Stimulated activated CD4-positive, alpha-beta T cell treated with anti-CD3 and anti-CD28 coated beads, Interleukin-12 subunit alpha, Interleukin-12 subunit beta, amount 100 ng/mL, for 48 hours (primary cell): ENCODE data around the gene TOMM40.
"Not testable (repeated sequence)": the region's sequence is repeated elsewhere in the genome, so short reads cannot be mapped to it uniquely, and the experiment has no call there.

Experiments used
- DNase-seq, 3 donors: peaks; one replicate each; pipeline ENCODE4 v3.0.0-alpha.2; 2020; ENCODE audit warnings: low read depth in 2 of 3, low spot score in 1 of 3

TOMM40 gene

DNA sequence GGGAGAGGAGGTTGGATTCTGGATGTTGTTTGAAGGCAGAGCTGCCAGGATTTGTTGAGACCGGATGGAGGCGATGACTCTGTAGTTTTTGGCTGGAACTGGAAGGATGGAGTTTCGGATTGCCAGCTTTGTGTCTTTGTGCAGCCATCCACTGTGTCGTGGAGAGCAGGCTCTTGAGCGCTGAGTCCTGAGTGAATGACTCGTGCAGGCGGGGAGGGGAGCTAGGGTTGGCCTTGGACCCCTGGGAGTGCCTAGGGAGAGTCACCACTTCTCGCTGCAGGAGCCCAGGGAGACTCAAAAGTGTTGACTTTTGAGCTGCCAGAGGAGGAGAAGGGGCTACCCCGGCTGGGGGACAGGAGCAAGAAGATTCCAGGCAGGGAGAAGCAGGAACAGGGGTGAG is 3.9 kb downstream of the TOMM40 start:
- no peak for DNase-seq

DNA sequence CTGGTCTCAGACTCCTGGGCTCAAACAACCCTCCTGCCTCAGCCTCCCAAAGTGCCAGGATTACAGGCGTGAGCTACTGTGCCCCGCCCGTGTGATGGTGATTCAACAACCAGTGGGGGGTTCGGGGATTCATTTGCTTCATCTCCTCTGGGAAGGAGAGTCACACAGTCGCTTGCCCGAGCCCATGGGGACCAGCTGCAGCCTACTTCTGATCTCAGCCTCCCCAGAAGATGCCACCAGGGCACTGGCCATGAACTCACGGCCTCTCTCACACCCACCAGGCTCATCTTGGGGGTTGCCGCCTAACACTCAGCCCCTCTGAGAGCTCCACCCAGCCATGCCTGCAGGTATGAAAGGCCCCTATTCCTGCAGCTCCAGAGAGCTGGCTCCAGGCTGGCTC is 6.8 kb downstream of the TOMM40 start:
- no peak for DNase-seq

DNA sequence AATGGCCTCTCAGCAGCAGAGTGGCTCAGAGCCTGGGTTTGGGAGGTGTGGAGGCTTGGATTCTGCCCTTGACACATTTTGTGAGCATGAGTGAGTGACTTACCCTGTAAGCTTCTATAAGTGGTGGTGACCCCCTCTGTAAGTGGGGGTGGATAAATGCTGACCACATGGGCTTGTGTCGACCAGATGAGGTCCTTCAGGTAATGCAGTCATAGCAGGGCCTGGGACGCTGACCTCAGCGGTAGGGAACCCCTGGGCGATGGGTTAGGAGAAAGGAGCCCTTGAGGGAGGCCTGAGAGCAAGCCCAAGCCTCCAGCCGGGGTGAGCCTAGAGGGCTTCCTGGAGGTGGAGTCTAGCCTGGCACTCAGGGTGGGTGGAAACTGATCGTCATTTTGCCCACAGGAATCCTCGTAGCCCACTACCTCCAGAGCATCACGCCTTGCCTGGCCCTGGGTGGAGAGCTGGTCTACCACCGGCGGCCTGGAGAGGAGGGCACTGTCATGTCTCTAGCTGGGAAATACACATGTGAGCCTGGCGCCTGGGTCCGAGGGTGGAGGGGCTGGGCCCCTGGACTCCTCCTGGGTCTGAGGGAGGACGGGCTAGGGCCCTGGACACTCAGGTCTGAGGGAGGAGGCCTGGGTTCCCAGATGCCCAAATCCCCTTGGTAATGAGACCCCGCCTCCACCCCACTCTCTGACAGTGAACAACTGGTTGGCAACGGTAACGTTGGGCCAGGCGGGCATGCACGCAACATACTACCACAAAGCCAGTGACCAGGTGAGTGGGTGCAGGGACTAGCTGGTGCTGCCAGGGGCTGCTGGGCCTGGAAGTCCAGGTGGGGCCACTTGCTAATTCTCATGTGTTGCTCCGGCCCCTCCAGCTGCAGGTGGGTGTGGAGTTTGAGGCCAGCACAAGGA is 9.5 kb downstream of the TOMM40 start:
- DNase-seq: no peak

DNA sequence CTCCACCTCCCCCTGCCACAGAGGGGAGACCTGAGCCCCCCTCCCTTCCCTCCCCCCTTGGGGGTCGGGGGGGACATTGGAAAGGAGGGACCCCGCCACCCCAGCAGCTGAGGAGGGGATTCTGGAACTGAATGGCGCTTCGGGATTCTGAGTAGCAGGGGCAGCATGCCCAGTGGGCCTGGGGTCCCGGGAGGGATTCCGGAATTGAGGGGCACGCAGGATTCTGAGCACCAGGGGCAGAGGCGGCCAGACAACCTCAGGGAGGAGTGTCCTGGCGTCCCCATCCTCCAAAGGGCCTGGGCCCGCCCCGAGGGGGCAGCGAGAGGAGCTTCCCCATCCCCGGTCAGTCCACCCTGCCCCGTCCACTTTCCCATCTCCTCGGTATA is 12.2 kb downstream of the TOMM40 start:
- DNase-seq: no peak

DNA sequence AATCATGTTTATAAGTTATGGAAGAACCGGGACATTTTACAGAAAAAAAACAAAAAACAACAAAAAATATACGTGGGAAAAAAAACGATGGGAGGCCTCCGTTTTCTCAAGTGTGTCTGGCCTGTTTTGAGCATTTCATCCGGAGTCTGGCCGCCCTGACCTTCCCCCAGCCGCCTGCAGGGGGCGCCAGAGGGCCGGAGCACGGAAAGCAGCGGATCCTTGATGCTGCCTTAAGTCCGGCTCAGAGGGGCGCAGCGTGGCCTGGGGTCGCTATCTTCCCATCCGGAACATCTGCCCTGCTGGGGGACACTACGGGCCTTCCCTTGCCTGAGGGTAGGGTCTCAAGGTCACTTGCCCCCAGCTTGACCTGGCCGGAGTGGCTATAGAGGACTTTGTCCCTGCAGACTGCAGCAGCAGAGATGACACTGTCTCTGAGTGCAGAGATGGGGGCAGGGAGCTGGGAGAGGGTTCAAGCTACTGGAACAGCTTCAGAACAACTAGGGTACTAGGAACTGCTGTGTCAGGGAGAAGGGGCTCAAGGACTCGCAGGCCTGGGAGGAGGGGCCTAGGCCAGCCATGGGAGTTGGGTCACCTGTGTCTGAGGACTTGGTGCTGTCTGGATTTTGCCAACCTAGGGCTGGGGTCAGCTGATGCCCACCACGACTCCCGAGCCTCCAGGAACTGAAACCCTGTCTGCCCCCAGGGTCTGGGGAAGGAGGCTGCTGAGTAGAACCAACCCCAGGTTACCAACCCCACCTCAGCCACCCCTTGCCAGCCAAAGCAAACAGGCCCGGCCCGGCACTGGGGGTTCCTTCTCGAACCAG is 12.8 kb downstream of the TOMM40 start:
- peak; percentile 58 to 89 (median 72) for DNase-seq

DNA sequence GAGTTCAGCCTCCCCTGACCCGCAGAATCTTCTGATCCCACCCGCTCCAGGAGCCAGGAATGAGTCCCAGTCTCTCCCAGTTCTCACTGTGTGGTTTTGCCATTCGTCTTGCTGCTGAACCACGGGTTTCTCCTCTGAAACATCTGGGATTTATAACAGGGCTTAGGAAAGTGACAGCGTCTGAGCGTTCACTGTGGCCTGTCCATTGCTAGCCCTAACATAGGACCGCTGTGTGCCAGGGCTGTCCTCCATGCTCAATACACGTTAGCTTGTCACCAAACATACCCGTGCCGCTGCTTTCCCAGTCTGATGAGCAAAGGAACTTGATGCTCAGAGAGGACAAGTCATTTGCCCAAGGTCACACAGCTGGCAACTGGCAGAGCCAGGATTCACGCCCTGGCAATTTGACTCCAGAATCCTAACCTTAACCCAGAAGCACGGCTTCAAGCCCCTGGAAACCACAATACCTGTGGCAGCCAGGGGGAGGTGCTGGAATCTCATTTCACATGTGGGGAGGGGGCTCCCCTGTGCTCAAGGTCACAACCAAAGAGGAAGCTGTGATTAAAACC is 13.5 kb downstream of the TOMM40 start:
- no peak for DNase-seq

DNA sequence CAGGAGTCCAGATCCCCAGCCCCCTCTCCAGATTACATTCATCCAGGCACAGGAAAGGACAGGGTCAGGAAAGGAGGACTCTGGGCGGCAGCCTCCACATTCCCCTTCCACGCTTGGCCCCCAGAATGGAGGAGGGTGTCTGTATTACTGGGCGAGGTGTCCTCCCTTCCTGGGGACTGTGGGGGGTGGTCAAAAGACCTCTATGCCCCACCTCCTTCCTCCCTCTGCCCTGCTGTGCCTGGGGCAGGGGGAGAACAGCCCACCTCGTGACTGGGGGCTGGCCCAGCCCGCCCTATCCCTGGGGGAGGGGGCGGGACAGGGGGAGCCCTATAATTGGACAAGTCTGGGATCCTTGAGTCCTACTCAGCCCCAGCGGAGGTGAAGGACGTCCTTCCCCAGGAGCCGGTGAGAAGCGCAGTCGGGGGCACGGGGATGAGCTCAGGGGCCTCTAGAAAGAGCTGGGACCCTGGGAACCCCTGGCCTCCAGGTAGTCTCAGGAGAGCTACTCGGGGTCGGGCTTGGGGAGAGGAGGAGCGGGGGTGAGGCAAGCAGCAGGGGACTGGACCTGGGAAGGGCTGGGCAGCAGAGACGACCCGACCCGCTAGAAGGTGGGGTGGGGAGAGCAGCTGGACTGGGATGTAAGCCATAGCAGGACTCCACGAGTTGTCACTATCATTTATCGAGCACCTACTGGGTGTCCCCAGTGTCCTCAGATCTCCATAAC is 14.5 kb downstream of the TOMM40 start, which contains the start of gene APOE:
Gene APOE, plus strand, starts transcription at position 360 of the 724 bp plus-strand sequence. CDS start 829 bp downstream, outside the sequence.
- DNase-seq: no peak

DNA sequence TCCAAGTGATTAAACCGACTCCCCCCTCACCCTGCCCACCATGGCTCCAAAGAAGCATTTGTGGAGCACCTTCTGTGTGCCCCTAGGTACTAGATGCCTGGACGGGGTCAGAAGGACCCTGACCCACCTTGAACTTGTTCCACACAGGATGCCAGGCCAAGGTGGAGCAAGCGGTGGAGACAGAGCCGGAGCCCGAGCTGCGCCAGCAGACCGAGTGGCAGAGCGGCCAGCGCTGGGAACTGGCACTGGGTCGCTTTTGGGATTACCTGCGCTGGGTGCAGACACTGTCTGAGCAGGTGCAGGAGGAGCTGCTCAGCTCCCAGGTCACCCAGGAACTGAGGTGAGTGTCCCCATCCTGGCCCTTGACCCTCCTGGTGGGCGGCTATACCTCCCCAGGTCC is 16.6 kb downstream of the TOMM40 start:
- DNase-seq: no peak

DNA sequence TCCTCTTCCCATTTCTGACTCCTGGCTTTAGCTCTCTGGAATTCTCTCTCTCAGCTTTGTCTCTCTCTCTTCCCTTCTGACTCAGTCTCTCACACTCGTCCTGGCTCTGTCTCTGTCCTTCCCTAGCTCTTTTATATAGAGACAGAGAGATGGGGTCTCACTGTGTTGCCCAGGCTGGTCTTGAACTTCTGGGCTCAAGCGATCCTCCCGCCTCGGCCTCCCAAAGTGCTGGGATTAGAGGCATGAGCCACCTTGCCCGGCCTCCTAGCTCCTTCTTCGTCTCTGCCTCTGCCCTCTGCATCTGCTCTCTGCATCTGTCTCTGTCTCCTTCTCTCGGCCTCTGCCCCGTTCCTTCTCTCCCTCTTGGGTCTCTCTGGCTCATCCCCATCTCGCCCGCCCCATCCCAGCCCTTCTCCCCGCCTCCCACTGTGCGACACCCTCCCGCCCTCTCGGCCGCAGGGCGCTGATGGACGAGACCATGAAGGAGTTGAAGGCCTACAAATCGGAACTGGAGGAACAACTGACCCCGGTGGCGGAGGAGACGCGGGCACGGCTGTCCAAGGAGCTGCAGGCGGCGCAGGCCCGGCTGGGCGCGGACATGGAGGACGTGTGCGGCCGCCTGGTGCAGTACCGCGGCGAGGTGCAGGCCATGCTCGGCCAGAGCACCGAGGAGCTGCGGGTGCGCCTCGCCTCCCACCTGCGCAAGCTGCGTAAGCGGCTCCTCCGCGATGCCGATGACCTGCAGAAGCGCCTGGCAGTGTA is 17.2 kb downstream of the TOMM40 start:
- no peak for DNase-seq

DNA sequence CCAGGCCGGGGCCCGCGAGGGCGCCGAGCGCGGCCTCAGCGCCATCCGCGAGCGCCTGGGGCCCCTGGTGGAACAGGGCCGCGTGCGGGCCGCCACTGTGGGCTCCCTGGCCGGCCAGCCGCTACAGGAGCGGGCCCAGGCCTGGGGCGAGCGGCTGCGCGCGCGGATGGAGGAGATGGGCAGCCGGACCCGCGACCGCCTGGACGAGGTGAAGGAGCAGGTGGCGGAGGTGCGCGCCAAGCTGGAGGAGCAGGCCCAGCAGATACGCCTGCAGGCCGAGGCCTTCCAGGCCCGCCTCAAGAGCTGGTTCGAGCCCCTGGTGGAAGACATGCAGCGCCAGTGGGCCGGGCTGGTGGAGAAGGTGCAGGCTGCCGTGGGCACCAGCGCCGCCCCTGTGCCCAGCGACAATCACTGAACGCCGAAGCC is 17.8 kb downstream of the TOMM40 start:
- DNase-seq: no peak

DNA sequence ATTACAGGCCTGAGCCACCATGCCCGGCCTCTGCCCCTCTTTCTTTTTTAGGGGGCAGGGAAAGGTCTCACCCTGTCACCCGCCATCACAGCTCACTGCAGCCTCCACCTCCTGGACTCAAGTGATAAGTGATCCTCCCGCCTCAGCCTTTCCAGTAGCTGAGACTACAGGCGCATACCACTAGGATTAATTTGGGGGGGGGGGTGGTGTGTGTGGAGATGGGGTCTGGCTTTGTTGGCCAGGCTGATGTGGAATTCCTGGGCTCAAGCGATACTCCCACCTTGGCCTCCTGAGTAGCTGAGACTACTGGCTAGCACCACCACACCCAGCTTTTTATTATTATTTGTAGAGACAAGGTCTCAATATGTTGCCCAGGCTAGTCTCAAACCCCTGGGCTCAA is 18.7 kb downstream of the TOMM40 start:
- DNase-seq: no peak

DNA sequence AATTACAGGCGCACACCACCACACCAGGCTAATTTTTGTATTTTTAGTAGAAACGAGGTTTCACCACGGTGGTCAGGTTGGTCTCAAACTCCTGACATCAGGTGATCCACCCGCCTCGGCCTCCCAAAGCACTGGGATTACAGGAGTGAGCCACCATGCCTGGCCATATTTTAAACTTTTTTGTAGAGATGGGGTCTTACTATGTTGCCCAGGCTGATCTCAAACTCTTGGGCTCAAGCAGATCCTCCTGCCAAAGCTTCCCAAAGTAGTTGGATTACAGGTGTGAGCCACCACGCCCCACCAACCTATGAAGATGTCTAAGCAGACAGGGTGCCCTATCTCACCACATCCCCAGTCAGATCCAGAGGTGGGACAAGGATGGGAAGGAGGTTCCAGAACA is 20.8 kb downstream of the TOMM40 start:
- not testable (repeated sequence) for DNase-seq

DNA sequence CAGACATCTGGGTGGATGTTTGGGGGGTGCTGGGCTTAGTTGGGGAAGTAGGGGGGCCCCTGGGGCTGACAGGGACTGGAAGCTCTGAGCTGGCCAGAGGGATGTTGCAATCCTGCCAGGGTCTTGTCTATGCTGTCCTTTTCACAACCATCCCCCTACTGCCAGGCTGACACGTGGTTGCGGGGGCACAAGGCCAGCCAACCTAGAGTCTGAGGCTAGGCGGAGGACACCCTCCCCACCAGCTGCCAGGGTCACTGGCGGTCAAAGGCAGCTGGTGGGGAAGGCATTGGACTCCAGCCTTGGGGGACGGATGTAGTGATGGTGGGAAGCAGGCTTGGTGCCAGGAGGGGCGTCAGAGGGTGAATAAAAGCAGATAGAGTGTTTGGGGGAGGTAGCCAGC is 21.8 kb downstream of the TOMM40 start:
- DNase-seq: no peak

DNA sequence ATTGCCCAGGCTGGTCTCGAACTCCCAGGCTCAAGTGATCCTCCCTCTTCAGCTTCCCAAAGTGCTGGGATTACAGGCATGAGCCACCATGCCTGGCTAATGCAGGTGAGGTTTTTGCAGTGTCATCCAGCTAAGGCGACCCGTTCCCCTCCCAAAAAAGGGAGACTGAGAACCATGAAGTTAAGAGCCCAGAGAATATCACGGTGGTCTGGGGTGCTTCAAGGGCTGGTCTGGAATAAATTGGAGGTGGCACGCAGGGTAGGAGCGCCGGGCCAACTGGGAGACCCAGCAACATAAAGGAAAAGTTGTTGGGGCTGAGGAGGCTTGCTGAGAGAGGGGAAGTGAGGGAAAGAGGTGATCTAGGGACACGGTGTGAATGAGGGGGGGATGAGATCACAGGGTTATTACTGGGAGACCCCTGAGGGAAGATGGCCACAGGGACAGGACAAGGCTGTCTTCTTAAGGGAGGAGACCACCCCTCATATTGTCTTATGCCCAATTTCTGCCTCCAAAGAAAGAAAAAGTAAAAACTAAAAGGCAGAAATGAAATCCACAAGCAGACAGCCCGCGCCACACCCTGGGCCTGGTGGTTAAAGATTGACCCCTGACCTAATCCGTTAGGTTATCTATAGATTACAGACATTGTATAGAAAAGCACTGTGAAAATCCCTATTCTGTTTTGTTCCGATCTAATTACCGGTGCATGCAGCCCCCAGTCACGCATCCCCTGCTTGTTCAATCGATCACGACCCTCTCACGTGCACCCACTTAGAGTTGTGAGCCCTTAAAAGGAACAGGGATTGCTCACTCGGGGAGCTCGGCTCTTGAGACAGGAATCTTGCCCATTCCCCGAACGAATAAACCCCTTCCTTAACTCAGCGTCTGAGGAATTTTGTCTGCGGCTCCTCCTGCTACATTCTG is 22.7 kb downstream of the TOMM40 start:
- DNase-seq: not testable (repeated sequence)

DNA sequence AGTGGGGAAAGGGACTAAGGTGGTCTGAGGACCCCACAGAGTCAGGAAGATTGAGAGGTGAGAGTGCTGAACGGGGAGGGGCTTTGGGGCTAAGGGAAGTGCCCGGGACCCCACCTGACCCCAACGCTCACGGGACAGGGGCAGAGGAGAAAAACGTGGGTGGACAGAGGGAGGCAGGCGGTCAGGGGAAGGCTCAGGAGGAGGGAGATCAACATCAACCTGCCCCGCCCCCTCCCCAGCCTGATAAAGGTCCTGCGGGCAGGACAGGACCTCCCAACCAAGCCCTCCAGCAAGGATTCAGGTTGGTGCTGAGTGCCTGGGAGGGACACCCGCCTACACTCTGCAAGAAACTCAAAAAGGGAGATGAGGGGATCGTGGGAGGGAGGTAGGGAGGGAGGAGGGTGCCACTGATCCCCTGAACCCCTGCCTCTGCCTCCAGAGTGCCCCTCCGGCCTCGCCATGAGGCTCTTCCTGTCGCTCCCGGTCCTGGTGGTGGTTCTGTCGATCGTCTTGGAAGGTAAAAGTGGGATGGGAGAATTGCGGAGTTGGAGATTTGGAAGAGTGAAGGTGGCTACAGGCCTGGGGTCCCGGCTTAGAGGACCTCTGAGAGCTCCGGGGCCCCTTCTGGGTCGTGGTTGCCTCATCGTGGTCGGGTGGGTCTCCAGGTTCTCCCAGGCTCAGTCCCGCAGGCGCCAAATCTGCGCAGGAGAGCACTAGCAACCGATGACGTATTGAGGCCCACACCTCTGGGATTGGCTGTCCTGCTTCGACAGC is 23.6 kb downstream of the TOMM40 start, which contains the start of gene APOC1:
Gene APOC1, plus strand, starts transcription at position 176 of the 774 bp plus-strand sequence. Its CDS starts 284 bp downstream, at position 460.
- peak; percentile 66 to 75 (median 74) for DNase-seq

DNA sequence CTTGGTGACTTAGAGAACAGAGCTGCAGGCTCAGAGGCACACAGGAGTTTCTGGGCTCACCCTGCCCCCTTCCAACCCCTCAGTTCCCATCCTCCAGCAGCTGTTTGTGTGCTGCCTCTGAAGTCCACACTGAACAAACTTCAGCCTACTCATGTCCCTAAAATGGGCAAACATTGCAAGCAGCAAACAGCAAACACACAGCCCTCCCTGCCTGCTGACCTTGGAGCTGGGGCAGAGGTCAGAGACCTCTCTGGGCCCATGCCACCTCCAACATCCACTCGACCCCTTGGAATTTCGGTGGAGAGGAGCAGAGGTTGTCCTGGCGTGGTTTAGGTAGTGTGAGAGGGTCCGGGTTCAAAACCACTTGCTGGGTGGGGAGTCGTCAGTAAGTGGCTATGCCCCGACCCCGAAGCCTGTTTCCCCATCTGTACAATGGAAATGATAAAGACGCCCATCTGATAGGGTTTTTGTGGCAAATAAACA is 33.2 kb downstream of the TOMM40 start:
- no peak for DNase-seq

DNA sequence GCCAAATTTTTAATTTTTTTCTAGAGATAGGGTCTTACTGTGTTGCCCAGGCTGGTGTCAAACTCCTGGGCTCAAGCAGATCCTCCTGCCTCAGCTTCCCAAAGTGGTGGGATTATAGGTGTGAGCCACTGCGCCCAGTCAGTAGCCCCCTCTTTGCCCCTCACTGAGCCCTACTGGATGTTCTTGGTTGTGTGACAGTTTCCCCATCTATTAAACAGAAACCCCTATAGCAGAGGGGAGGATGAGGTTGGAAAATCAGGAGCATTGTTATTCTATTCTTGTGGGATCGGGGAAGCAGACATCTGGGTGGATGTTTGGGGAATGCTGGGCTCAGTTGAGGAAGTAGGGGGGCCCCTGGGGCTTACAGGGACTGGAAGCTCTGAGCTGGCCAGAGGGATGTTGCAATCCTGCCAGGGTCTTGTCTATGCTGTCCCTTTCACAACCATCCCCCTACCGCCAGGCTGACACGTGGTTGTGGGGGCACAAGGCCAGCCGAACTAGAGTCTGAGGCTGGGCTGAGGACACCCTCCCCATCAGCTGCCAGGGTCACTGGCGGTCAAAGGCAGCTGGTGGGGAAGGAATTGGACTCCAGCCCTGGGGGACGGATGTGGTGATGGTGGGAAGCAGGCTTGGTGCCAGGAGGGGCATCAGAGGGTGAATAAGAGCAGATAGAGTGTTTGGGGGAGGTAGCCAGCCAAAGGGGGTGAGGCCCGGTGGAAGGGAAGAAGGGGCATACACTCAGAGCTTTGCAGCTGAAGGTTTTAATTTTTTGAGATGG is 34.2 kb downstream of the TOMM40 start:
- DNase-seq: no peak
